Esophagus squamous epithelium (tissue), 5 donors: ENCODE results near the gene PDE2A. TPM values are rescaled to one million over a fixed set of nuclear protein-coding genes. Genes with fewer than 3 reads are reported as not detected.

Experiments used
- DNase-seq: peaks from one replicate; lab custom pipeline; 2025; lab: John Stamatoyannopoulos, UW
- H3K27ac ChIP-seq, 4 donors: fragments of 200-600 bp; sonication (generic); one replicate each; pipeline ENCODE4 v1.5.1; 2016 to 2019; ENCODE audit warnings: mild to moderate bottlenecking in 1 of 4
- H3K27me3 ChIP-seq, 4 donors: fragments of 200-600 bp; sonication (generic); 1 replicate in 3 of 4; 2 replicates in 1 of 4; pipeline versions ENCODE4 v1.5.1 to v1.6.0; 2017 to 2021; ENCODE audit warnings: antibody characterized with exemption in 1 of 4
- H3K36me3 ChIP-seq, 3 donors: fragments of 200-600 bp; sonication (generic); one replicate each; pipeline ENCODE4 v1.5.1; 2016 to 2019
- H3K4me1 ChIP-seq, 3 donors: fragments of 200-600 bp; sonication (generic); one replicate each; pipeline ENCODE4 v1.5.1; 2017 to 2019
- H3K4me3 ChIP-seq, 4 donors: fragments of 200-600 bp; sonication (generic); 1 replicate in 3 of 4; 2 replicates in 1 of 4; pipeline ENCODE4 v1.5.1; 2016 to 2019; ENCODE audit warnings: mild to moderate bottlenecking in 2 of 4, moderate library complexity in 1 of 4
- H3K9me3 ChIP-seq, 3 donors: fragments of 200-600 bp; sonication (generic); one replicate each; pipeline ENCODE4 v1.5.1; 2016 to 2019
- CTCF ChIP-seq, 6 experiments: fragments of 450-650 bp in 4 of 6; fragments of 200-600 bp in 2 of 6; sonication (generic) in 2 of 6; IDR thresholded peaks; one replicate each; pipeline ENCODE4 v1.5.1; 2016 to 2019; ENCODE audit warnings: antibody characterized with exemption in 6 of 6, mild to moderate bottlenecking in 4 of 6, moderate library complexity in 4 of 6
- POLR2A ChIP-seq, 4 donors: fragments of 450-650 bp; IDR thresholded peaks; one replicate each; pipeline ENCODE4 v1.6.1; 2017; ENCODE audit warnings: antibody characterized with exemption in 4 of 4, mild to moderate bottlenecking in 4 of 4, moderate library complexity in 3 of 4
- WGBS, 2 donors: methylation state at CpG; one replicate each; pipeline ENCODE4 v1.1.5; 2018; 5-methylcytosine and 5-hydroxymethylcytosine counted together
- intact Hi-C: fragments of 100-400 bp; cut with DNase I; formaldehyde crosslinking; loops from one replicate; pipeline ENCODE4 v1.15.0; 2022
- total RNA-seq, 4 donors: library from RNA; depleted of rRNA; stranded (reverse); fragments of >200 nt; gene quantifications; one replicate each; pipeline ENCODE4 v1.1.0, GENCODE V29; 2016
- donor health status: DM: yes; HTN: yes; CAD: no.

Gene PDE2A
- total RNA-seq, 4 donors from 2014 or later = 5.6 to 38.3 (median 12.9) TPM

- 28 to 41% methylated on average over 7 to 8 of the region's 10 CpGs for WGBS, 2 donors
- intact Hi-C loops = no loop called here
- no peak overlapping the region for H3K4me3 ChIP-seq
- H3K27me3 ChIP-seq = peaks cover 0 to 71% (median 8%) of the 10 kb centered on the region in 4 donors
- peaks cover 0 to 6% (median 0%) of the 10 kb centered on the region in 3 donors for H3K36me3 ChIP-seq
- DNase-seq = no peak
- no peak overlapping the region for H3K27ac ChIP-seq
- H3K9me3 ChIP-seq = no peaks in the 10 kb centered on the region
- H3K4me1 ChIP-seq = peaks cover 5 to 12% (median 8%) of the 10 kb centered on the region in 3 donors
- TF ChIP-seq CTCF (IDR thresholded peaks at IDR 0.05) (no peak), POLR2A (IDR thresholded peaks at IDR 0.05) (no peak)
Measured at GRCh38 chr11:72591785-72592502, 82.3 kb downstream of the PDE2A start.

- intact Hi-C loops = no loop called here
- no peak for DNase-seq
- Histone ChIP-seq H3K36me3 (peaks cover 0 to 6% (median 0%) of the 10 kb centered on the region in 3 donors), H3K4me1 (peaks cover 5 to 14% (median 8%) of the 10 kb centered on the region in 3 donors), H3K9me3 (no peaks in the 10 kb centered on the region), H3K4me3 (no peak overlapping the region), H3K27me3 (peaks cover 0 to 79% (median 8%) of the 10 kb centered on the region in 4 donors), H3K27ac (no peak overlapping the region)
- TF ChIP-seq CTCF (IDR thresholded peaks at IDR 0.05) (no peak), POLR2A (IDR thresholded peaks at IDR 0.05) (no peak)
- WGBS, 2 donors = 55 to 75% methylated on average over 1 to 5 of the region's 5 CpGs
Measured at GRCh38 chr11:72591023-72591422, 83.2 kb downstream of the PDE2A start.

- no peak for TF ChIP-seq POLR2A (IDR thresholded peaks at IDR 0.05)
- peak in 3 of 6 experiments; percentile 5 to 40 (median 36) for TF ChIP-seq CTCF (IDR thresholded peaks at IDR 0.05)
- Histone ChIP-seq H3K4me3 (peak overlapping the region in 2 of 4 donors; percentile 22 to 48), H3K27me3 (peaks cover 0 to 81% (median 8%) of the 10 kb centered on the region in 4 donors), H3K27ac (no peak overlapping the region), H3K36me3 (peaks cover 0 to 7% (median 0%) of the 10 kb centered on the region in 3 donors), H3K4me1 (peaks cover 5 to 23% (median 8%) of the 10 kb centered on the region in 3 donors), H3K9me3 (no peaks in the 10 kb centered on the region)
- no peak for DNase-seq
- intact Hi-C loops = loop anchor here (5.0 kb wide), 1 partner anchor 47 kb away; no protein-coding TSS in a partner anchor
- 12 to 44% methylated on average over 14 to 21 of the region's 74 CpGs for WGBS, 2 donors
Measured at GRCh38 chr11:72589802-72590761, 84.1 kb downstream of the PDE2A start.

- no peak for DNase-seq
- H3K4me1 ChIP-seq = peaks cover 5 to 34% (median 10%) of the 10 kb centered on the region in 3 donors
- intact Hi-C loops = loop anchor here (5.0 kb wide), 1 partner anchor 49 kb away; no protein-coding TSS in a partner anchor
- 56 to 72% methylated on average over 1 to 7 of the region's 7 CpGs for WGBS, 2 donors
- H3K4me3 ChIP-seq = no peak overlapping the region
- no peak overlapping the region for H3K27ac ChIP-seq
- TF ChIP-seq POLR2A (IDR thresholded peaks at IDR 0.05) (no peak), CTCF (IDR thresholded peaks at IDR 0.05) (no peak)
- peaks cover 0 to 21% (median 0%) of the 10 kb centered on the region in 3 donors for H3K36me3 ChIP-seq
- peaks cover 0 to 87% (median 8%) of the 10 kb centered on the region in 4 donors for H3K27me3 ChIP-seq
- no peaks in the 10 kb centered on the region for H3K9me3 ChIP-seq
Measured at GRCh38 chr11:72588421-72589410, 85.5 kb downstream of the PDE2A start.
